Activated CD4-positive, alpha-beta T cell treated with anti-CD3 and anti-CD28 coated beads, Interleukin-2, amount 10 ng/mL, durations not matched to agents 24 days and 14 days (primary cell): ENCODE results near the gene KCNH3. TPM values are rescaled to one million over a fixed set of nuclear protein-coding genes. Genes with fewer than 3 reads are reported as not detected.
"Not testable (repeated sequence)": the region's sequence is repeated elsewhere in the genome, so short reads cannot be mapped to it uniquely, and the experiment has no call there.

ENCODE experiments used
- DNase-seq: peaks from one replicate; pipeline ENCODE4 v3.0.0; 2022
- H3K27ac Mint-ChIP-seq: one replicate; pipeline ENCODE4 v1.8.0; 2022; ENCODE audit warnings: mild to moderate bottlenecking, mixed read lengths
- H3K27me3 Mint-ChIP-seq: one replicate; pipeline ENCODE4 v1.8.0; 2022; ENCODE audit warnings: mixed read lengths
- H3K36me3 Mint-ChIP-seq: one replicate; pipeline ENCODE4 v1.8.0; 2022; ENCODE audit warnings: low read depth, mild to moderate bottlenecking, mixed read lengths
- H3K4me1 Mint-ChIP-seq: one replicate; pipeline ENCODE4 v1.8.0; 2021; ENCODE audit warnings: mixed read lengths
- H3K4me3 Mint-ChIP-seq: one replicate; pipeline ENCODE4 v1.8.0; 2022; ENCODE audit warnings: mild to moderate bottlenecking, moderate library complexity, mixed read lengths
- H3K9me3 Mint-ChIP-seq: one replicate; pipeline ENCODE4 v1.8.0; 2021; ENCODE audit warnings: mixed read lengths
- intact Hi-C: fragments of 100-400 bp; cut with micrococcal nuclease; formaldehyde crosslinking; loops from one replicate; pipeline ENCODE4 v1.15.1; 2023
- total RNA-seq: library from RNA; stranded (reverse); gene quantifications from 2 replicates; pipeline ENCODE4 v1.2.3, GENCODE V29; 2022

KCNH3 gene
- total RNA-seq, 1 donor from 2014 or later, result 2.1 TPM

DNA sequence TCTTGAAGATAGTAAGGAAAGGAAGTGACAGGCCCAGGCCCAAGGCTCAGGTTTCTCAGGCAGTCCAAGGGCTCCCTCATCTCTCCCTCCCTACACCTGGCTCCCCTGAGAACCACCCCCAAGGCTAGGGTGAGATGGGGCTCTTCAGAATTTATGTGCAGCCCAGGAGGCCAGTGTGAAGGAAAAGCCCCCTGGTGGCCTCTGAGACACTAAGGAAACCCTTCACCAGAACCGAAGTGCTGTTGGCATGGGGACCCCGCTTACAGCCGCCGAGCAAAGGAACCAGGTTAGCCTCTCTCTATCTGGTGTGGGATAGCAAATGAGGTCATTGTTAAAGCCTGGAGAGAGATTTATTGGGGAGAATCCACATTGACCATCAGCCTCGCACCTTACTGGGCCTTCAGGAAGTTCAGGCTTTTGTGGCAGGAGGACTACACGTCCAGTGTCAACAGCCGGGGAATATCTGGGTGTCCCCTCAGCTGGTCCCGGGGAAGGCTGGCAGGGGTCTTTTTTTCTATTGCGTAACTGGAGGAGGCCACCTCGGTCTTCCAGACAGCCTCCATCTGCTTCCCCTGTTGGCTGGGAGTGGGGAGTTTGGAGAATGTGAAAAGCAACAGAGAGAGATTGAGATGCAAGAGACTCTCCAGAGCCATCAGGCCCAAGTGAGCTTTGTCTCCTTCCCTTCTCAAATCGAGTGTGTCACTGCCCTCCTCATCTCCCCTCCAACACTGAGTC is 48.5 kb downstream of the KCNH3 start:
- H3K4me1 Mint-ChIP-seq, result peaks cover 3% of the 10 kb centered on the region
- H3K27ac Mint-ChIP-seq, result no peak overlapping the region
- H3K36me3 Mint-ChIP-seq, result peaks cover 20% of the 10 kb centered on the region
- intact Hi-C loops, result no loop called here
- H3K4me3 Mint-ChIP-seq, result no peak overlapping the region
- H3K9me3 Mint-ChIP-seq, result no peaks in the 10 kb centered on the region
- no peaks in the 10 kb centered on the region for H3K27me3 Mint-ChIP-seq
- no peak for DNase-seq

DNA sequence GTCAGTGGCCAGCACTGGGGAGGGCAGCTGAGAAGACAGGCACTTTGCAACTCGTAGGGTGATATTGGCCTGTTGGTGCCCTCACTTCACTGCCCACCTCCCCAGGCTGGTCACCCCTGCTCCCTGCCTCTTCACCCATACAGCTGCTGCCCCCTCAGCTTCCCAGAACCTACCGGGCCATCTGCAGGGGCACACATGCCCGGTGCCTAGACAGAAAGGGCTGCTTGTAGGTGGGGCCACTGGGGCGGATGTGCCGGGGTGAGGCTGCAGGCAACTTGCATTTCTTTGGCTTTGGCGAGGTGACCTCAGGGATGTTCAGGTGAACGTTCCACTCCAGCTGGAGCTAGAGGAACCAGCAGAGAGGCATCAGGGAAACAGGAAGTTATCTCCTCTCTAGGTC is 49.5 kb downstream of the KCNH3 start:
- intact Hi-C loops, result no loop called here
- peaks cover 17% of the 10 kb centered on the region for H3K36me3 Mint-ChIP-seq
- H3K4me1 Mint-ChIP-seq, result no peaks in the 10 kb centered on the region
- no peak overlapping the region for H3K4me3 Mint-ChIP-seq
- no peaks in the 10 kb centered on the region for H3K27me3 Mint-ChIP-seq
- no peak overlapping the region for H3K27ac Mint-ChIP-seq
- no peak for DNase-seq
- H3K9me3 Mint-ChIP-seq, result no peaks in the 10 kb centered on the region

DNA sequence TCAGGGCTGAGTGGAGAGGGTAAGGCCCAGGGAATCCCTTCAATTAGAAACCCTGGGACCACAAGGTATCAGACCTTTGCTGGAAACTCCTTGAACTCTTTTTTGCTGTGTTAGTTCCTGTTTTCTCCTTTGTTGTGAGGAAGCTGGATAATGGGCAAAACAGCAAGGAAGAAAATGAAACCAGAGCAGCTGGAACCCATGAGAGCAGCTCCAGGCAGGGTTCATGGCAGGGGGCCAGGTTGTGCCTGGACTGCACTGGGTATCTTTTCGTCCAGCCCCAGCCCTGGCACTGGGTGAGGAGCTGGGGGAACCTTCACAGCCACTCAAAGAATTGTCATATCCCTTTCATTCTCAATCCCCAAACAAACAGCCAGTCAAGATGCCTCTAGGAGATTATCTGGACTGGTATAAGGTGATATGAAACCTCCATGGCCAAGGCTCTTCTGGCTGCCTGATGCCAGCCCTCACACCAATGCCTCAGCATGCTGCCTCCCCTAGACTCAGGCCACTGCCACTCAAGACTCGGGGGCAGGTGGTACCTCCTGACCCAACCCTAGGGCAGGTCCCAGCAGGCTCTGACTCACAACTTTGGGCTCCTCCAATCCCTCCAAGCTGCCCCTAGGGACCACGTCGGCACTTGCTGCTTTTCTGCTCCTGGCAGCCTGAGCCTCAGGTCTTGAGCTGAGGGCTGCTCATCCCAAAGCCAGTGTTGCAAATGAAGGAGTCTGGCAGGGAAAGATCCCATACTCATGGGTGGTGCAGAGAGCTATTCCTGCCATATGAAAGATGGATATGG is 50.1 kb downstream of the KCNH3 start:
- no peak overlapping the region for H3K27ac Mint-ChIP-seq
- peaks cover 16% of the 10 kb centered on the region for H3K36me3 Mint-ChIP-seq
- no peak for DNase-seq
- H3K4me1 Mint-ChIP-seq, result no peaks in the 10 kb centered on the region
- intact Hi-C loops, result no loop called here
- H3K9me3 Mint-ChIP-seq, result no peaks in the 10 kb centered on the region
- H3K4me3 Mint-ChIP-seq, result no peak overlapping the region
- no peaks in the 10 kb centered on the region for H3K27me3 Mint-ChIP-seq

DNA sequence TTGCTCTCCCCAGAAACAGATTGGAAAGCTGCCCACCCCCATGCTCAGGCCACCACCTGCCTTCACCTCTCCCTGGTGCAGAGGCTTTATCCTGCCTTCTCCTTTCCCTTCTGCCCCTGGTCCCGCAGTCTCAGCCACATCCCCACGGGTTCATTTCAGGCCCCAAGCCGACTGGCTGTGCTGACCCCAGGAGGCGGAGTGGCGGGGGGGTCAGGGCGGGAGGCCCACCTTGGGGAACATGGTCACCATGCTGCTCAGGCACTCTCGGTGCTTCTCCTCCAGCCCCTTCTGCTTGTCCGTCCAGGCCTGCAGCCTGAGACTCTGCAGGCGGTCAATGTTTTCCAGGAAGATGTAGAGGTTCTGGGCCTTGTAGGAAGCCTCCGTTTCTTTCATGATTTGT is 59.7 kb downstream of the KCNH3 start:
- Mint-ChIP-seq H3K4me1 (peaks cover 3% of the 10 kb centered on the region), H3K27ac (no peak overlapping the region), H3K36me3 (peaks cover 4% of the 10 kb centered on the region), H3K9me3 (no peaks in the 10 kb centered on the region), H3K4me3 (no peak overlapping the region), H3K27me3 (no peaks in the 10 kb centered on the region)
- DNase-seq, result no peak
- intact Hi-C loops, result no loop called here

DNA sequence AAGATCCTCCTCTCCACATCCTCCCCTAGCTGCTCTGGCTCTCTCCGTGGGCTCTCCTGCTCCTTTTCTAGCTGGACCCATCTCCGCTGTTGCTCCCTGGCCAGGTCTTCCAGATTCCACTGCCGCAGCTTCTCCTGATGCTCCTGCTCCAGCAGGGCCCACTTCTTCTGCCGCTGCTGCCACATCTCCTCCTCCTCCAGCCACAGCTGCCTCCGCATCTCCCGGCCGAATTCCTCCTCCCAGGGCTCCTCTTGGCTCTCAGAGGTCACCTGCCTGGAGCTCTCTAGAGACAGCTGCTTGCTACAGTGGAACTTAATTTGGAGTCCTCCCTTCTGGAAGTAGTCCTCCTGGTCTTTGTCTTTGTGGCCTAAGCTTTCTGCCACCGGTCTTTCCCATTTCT is 61.1 kb downstream of the KCNH3 start:
- H3K27me3 Mint-ChIP-seq, result no peaks in the 10 kb centered on the region
- intact Hi-C loops, result no loop called here
- no peak overlapping the region for H3K27ac Mint-ChIP-seq

DNA sequence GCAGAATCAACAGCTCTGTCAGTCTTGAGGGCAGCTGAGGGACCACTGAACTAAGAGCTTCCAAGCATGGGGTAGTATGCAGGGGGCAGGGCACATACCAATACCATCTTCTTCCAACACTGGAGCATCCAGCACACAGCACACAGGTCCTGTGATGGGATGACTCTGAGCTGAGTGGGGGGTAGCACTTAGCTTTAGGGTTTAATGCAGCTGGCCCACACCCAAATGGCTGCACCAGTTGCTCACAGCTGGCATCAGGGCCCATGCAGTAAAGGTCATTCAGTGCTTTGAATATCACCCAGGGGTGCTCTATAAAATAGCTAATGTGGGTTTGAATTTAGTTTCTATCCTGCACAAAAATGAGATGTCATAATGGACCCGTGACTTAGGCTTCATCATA is 64.9 kb downstream of the KCNH3 start:
- Mint-ChIP-seq H3K27me3 (peaks cover 2% of the 10 kb centered on the region), H3K4me3 (no peak overlapping the region), H3K36me3 (no peaks in the 10 kb centered on the region), H3K9me3 (no peaks in the 10 kb centered on the region), H3K27ac (no peak overlapping the region), H3K4me1 (peaks cover 3% of the 10 kb centered on the region)
- no peak for DNase-seq
- intact Hi-C loops, result no loop called here

More for the DNA sequence above, 61.1 kb downstream of the KCNH3 start:
- Mint-ChIP-seq H3K4me1 (peaks cover 3% of the 10 kb centered on the region), H3K9me3 (no peaks in the 10 kb centered on the region), H3K4me3 (no peak overlapping the region), H3K36me3 (peaks cover 4% of the 10 kb centered on the region)
- DNase-seq, result no peak

DNA sequence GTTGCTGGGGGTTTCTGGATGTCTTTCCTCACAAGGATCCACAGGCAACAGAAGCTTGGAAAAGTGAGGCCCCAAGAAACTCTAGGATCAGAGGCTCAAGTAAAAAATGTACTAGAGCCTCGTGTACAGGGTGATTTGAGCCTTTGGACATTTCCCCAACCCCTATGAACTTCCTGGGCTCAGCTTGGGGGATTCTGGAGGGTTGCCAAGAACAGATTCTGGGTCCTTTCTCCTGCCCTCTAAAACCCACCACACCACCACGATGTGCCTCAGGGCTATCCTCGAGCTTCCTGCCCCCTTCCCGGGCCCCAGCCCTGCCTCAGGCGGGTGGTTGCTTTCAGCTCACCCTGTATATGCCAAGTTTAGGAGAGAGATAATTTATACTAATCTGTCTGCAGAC is 66.0 kb downstream of the KCNH3 start:
- intact Hi-C loops, result no loop called here
- DNase-seq, result no peak
- H3K27me3 Mint-ChIP-seq, result peaks cover 2% of the 10 kb centered on the region

DNA sequence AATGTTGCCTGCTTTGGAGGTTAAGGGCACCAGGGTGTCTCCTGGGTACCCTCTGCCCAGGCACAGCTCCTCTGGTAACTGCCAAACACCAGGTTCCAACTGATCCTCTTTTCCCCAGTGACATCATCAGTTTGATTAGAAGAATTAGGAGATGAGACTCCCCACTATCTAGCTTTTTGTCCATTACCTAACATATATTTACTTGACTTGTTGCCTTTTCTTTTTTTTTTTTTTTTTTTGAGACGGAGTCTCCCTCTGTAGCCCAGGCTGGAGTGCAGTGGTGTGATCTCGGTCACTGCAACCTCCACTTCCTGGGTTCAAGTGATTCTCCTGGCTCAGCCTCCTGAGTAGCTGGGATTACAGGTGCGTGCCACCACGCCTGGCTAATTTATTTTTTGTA is 66.7 kb downstream of the KCNH3 start, which contains the start of gene FAM186B:
FAM186B (minus strand) TSS at position 101 of the 400 bp plus-strand sequence. CDS start 162 bp downstream, outside the sequence.
- DNase-seq, H3K4me3 Mint-ChIP-seq, intact Hi-C loops, H3K4me1 Mint-ChIP-seq, H3K27me3 Mint-ChIP-seq, H3K9me3 Mint-ChIP-seq, H3K36me3 Mint-ChIP-seq, H3K27ac Mint-ChIP-seq: not testable (repeated sequence)

More for the DNA sequence above, 66.0 kb downstream of the KCNH3 start:
- Mint-ChIP-seq H3K27ac (no peak overlapping the region), H3K4me3 (no peak overlapping the region), H3K4me1 (no peaks in the 10 kb centered on the region), H3K9me3 (no peaks in the 10 kb centered on the region), H3K36me3 (no peaks in the 10 kb centered on the region)

Other genes starting within 250 kb of the KCNH3 start
- 0.23 TPM in 1 of 2 replicates, not detected in the other for gene PRPH, start 243.9 kb upstream of the KCNH3 start, total RNA-seq
- gene TROAP, start 215.8 kb upstream of the KCNH3 start, total RNA-seq, result 49.9 and 51.6 TPM in 2 replicates
- not detected in 2 replicates for gene C1QL4, start 201.8 kb upstream of the KCNH3 start, total RNA-seq
- gene DNAJC22, start 192.1 kb upstream of the KCNH3 start, total RNA-seq, result not detected in 2 replicates
- 14.5 and 16.2 TPM in 2 replicates for gene SPATS2, start 171.6 kb upstream of the KCNH3 start, total RNA-seq
- 71.4 and 79.6 TPM in 2 replicates for gene MCRS1, start 29.1 kb downstream of the KCNH3 start, total RNA-seq
- 0.16 and 0.33 TPM in 2 replicates for gene FAM186B, start 66.6 kb downstream of the KCNH3 start, total RNA-seq
- gene PRPF40B, start 84.5 kb downstream of the KCNH3 start, total RNA-seq, result 12.3 and 12.7 TPM in 2 replicates
- gene FMNL3, start 168.4 kb downstream of the KCNH3 start, total RNA-seq, result 39.1 and 39.8 TPM in 2 replicates
- 370 and 372 TPM in 2 replicates for gene TMBIM6, start 202.5 kb downstream of the KCNH3 start, total RNA-seq